Amniotic epithelial cell (primary cell): ENCODE data around the gene HHATL.
A peak's percentile ranks its signal among the peaks of the same experiment; 100 is the strongest.

Experiments
- DNase-seq: peaks from one replicate; pipeline ENCODE4 v3.0.0-alpha.2; 2010; ENCODE audit warnings: low read depth

HHATL gene

GRCh38 chr3:42652611-42653302 is 49.8 kb downstream of the HHATL start:
- peak; percentile 81 for DNase-seq

GRCh38 chr3:42652251-42652610 is 50.4 kb downstream of the HHATL start:
- peak; percentile 25 for DNase-seq

GRCh38 chr3:42651248-42652091 is 51.1 kb downstream of the HHATL start:
- DNase-seq: peak; percentile 78

GRCh38 chr3:42649783-42650182 is 52.8 kb downstream of the HHATL start:
- no peak for DNase-seq

GRCh38 chr3:42649006-42649405 is 53.6 kb downstream of the HHATL start:
- DNase-seq: no peak

- no peak for DNase-seq
Observed at GRCh38 chr3:42647821-42648459, 54.7 kb downstream of the HHATL start.
